OCI-M2 (cell line): ENCODE results near the gene SRSF1.
"Not testable (repeated sequence)": the region's sequence is repeated elsewhere in the genome, so short reads cannot be mapped to it uniquely, and the experiment has no call there.

ENCODE experiments used
- DNase-seq: peaks from one replicate; lab custom pipeline; 2025; ENCODE audit not compliant: unreplicated experiment; lab: John Stamatoyannopoulos, UW

SRSF1 gene

DNA sequence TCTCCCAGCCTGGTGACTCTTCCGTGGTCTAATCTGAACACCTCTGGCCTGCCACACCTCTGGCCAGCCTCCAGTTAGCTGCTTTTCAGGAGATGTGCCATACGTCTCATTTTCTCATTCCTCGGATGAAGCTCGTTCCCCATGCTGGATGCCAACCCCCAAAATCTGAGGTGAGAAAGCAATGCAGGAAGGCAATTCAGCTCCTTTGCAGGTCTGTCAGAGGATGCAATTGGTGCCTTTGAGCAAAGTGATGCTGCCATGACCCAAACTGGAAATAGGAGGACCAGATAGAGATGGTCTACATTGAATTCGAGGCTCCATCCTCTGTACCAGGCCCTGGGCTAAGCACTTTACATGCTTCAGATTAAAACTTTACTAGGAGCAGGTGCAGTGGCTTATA is 40.8 kb downstream of the SRSF1 start:
- DNase-seq: no peak

DNA sequence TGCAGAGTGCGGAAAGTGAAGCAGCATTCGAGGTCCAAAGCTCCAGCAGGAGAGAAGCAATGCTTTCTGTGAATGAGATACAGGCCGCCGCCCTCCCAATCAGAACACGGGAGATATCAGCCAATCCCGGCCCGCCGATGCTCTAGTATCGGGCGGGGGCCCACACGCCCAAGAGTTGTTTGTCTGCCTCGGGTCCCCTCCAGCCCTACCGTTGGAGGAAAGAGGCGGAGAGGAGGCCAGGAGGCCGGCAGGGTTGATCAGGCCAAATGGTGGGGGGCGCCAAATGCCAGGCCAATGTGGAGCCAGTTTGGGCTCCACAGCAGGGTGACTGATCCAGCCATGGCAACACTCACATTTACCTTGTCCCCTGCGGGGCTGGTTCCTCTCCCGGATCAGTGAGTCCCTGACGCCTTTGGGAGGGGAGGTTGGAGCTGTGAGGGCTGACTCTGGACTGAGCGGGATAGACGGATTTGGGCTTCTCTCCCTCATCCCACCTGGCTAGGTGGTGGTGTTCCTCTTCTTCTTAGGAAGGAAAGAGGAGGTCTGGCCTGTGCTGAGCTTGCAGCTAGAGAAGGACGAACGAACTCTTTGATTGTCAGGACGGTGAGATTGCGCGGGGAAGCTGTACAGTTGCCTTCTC is 41.4 kb downstream of the SRSF1 start:
- DNase-seq: no peak

DNA sequence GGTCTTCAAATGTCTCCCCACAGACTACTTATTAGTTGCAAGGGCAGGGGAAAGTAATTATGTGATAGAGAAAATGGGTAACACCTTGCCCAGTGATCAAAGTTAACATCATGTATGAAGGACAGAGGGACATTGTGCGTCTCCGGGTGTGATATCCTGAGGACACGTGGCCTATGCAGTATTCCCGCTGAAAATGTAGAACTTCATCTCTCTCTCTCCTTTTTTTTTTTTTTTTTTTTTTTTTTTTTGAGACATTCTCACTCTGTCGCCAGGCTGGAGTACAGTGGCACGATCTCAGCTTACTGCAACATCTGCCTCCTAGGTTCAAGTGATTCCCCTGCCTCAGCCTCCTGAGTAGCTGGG is 43.9 kb downstream of the SRSF1 start:
- no peak for DNase-seq

DNA sequence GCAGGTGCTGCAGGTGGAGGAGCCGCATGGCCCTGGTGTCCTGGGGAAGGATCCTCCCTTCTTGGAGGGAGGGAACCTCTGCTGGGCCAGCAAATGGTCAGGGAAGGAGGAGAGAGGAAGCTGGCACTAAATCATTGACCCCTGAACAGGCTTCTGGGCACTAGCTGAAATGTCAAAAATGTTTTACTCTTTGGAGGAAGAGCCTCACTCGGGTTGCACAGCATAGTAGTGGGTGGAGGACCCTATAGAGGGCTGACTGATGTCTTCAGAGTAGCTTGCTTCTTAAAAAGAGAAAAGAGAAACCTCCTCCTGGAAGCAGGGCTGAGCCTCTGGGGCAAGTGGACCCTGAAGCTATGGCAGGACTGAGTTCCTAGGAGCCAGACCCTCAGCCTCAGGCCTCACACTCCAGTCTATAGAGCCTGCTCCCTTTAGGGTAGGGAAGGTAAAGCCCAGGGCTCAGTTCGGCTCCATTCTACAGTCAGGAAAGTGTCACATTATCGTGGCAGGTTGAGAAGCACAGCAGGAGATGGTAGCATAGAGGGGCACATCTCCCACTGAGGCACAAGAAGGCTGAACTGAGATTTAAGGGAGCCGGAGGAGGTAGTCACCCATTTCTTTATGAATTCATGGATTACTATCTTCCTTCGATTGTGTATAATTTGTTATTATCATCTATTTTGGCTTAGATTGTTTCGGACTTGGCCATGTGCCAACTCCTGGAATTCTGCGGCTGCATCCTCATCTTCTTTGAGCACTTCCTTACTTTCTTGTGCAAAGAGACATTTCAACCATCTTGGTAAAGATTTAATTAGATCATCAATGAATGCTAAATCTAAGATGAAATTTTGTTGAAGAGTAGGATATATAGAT is 44.5 kb downstream of the SRSF1 start:
- no peak for DNase-seq

DNA sequence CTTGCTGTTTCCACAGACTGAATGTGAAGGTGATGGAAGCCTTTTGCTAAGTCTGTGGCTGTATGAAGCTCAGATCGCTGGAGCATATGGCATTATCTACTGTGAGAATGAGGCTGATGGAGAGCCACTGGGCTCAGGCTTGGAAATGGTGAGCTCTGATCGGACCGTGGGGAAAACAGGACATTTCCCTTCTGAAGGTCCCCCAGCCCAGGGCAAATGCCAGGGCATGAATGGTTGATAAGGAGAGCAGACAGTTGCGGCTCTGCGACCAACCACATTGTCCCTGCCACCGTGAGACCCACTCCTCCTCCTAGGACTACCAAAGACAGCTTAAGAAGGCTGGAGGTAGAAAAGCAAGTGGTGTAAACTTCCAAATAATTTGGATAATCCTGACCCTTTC is 47.1 kb downstream of the SRSF1 start:
- no peak for DNase-seq

DNA sequence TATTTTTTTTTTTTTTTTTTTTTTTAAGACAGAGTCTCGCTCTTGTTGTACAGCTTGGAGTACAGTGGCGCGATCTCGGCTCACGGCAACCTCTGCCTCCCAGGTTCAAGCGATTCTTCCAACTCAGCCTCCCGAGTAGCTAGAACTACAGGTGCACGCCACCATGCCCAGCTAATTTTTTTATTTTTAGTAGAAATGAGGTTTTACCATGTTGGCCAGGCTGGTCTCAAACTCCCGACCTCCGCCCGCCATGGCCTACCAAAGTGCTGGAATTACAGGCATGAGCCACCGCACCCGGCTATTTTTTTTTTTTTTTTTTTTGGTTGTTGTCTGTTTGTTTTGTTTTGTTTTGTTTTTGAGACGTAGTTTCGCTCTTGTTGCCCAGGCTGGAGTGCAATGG is 48.7 kb downstream of the SRSF1 start:
- not testable (repeated sequence) for DNase-seq

DNA sequence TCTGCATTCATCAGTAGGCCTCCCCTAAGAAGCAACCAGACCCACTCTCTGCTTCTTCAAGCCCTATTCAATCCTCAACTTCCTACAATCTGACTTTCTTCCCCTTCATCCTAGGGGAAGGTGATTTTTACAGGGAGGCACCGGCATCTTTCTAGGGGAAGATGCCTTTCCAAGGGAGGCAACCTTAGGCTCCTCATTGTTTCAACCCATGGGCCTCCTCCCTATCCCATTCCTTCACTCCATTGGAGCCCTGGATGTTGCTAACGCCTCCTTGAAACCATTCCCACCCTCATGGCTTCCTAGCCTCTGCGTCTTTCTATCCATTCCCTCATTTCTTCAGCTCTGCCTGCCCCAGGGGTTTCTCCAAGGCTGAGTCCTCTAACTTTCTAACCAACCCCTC is 49.2 kb downstream of the SRSF1 start:
- no peak for DNase-seq

DNA sequence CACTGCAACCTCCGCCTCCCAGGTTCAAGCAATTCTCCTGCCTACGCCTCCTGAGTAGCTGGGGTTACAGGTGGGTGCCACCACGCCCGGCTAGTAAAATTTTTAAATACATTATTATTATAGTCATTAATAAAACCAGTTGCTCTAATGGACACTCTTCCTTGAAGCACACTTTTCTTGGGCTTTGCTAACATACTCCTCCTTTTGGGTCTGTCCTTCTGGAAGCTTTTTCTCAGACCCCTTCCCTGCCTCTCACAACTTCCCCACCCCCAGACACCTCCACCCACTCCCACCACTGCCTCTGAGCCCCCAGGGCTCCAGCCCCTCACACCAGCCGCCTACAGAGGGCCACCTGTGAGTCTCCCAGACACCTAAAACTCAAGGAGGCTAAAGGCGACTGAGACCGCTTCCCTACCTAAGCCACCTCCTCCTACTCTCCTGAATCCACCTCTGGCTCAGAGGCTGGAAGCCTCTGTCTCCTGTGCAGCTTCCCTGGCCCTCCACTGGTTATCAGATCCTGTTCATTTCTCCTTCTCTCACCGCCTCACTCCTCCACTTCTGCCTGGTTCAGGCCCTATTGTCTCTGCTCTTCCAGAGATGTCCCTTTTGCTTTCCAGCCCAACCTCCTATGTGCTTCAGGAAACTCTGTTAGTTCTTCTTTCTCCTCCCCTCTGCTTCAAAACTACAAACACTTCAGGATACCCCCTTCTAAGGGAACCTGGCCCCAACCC is 49.8 kb downstream of the SRSF1 start:
- DNase-seq: no peak

DNA sequence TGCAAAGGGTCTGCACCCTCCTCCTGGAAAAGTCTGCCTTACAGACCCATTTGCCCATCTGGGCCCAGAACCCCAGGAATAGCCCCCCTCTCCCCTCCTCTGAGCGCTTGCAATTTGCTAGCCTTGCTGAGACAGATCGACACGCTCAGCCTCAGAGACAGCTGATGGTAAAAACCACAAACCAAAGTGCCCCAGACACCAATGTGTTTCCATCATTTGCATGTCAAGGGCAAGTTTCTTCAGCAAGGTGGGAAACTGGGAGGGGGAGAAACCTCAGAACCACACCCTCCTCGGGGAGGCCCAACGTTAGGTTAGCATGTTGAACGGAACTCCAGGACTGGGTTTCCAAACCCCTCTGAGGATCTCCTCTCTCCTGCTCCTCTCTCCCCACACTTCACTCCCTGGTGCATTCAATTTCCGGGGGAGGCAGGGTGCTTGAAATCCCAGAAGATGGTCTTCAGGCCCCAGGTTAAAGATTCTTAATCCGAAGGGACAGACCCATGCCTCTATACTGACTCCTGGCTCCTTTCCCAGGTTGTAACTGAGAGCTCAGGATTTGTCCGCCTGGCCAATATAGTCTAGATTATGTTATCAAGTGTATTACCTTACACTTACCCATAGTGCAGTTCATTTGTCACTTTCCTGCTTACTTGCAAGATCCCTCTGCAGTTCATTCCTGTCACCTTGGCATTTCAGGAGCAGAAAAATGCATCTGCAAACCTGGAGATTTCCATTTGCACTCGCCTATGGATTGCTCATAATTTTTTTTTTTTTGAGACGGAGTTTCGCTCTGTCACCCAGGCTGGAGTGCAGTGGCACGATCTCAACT is 50.5 kb downstream of the SRSF1 start:
- no peak for DNase-seq

DNA sequence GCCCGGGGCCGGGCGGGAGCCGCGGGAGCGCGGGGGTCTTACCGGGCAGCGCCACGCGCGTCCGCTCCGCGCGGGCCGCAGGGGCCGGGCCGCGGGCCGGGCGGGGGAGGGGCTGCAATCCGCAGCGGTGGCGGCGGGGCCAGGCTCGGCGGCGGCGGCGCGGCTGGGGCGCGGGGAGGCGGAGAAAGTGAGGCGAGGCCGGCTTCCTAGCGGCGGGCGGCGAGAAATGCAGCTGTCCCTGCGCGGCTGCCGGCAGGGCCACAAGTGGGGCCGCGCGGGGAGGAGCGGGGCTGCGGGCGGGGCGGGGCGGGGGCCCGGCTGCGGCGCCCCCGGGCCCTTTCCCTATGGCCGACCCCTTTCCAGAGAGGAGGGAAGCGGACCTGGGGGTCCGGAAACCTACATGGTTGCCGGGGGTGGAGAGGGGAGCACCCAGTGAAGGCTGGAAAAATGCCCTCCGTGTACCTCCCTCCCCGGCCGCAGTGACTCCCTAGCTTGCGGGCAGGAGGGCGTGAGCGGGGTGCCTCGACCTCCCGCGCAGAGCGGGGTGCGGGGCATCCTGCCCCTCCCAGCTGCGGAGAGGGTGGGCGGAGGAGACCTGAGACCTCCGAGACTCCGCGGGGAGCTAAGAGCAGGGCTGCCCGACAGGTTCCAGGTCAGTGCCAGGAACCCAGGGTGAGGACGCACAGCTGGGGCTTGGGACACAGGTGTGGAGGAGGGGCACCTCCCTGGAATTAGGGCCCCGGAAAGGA is 51.7 kb downstream of the SRSF1 start, which contains the start of gene CUEDC1:
TSS of gene CUEDC1 (minus strand) at position 230 of the 749 bp plus-strand sequence. CDS start 69,848 bp downstream, outside the sequence.
- no peak for DNase-seq

DNA sequence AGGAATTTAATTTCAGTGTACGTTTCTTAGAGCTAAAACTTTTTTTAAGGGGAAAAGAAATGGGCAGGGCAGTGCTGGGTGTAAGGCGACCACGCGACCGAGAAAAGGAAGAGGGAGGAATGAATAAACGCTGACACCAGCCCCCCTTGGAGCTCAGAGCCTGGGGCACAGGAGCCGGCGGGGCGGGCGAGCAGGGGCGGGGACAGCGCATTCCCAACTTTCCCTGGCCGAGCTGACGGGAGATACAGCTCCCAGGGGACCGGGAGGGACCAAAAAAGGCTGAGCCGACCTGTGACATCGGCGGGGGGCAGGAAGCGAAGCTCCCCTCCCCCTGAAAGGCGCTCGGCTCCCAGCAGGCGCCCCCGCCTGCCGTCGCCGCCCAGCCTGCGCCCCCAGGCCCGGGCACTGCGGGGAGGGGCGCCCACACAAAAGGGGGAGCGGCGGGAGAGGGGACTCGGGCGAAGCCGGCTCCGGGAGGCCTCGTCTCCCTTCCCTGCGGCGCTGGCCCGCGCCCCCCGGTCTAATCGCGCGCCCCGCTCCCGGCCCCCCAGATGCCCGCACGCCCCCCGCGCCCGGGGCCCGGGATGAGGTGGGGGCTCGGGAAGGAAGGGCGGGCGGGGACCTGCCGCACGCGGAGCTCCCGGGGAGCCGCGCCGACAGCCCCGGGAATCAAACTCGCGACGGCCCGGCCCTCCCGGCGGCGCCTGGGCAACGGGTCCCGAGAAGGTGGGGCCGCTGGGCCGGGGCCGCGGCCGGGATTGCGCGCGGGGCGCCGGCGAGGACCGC is 52.5 kb downstream of the SRSF1 start:
- DNase-seq: no peak

DNA sequence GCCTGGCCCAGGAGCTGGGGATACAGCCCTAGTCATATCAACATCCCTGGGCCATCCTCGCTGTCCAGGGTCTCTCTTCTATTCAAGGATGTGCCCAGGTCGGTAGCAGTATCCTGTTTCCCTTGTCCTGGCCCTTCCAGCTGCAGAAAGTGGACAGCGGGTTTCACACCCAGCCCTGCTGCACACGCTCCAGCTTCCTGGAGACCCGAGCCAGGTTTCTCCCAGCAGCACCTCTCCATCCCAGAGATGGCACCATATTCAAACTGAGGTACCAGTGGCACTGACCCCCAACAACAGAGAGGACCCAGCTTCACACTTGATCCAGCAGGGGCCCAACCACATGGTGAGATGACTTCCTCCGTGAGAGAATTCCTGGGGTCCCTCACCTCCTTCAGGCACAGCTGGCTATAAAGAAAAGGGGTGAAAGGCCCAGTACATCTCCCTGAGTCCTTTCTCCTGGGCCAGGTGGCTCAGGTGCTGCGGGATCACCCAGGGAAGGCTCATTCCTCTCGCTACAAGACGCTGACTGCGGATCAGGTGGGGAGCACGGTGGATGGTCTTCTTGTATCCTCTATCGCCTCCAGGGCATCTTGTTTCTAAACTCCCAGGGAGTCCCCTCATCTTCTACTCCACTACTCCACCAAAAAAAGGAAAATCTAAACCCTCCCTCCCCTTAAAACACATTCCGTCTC is 53.2 kb downstream of the SRSF1 start:
- no peak for DNase-seq
